AG09319 (cell line): ENCODE measurements around the gene CDS1.

Source experiments
- DNase-seq: peaks from one replicate; pipeline ENCODE4 v3.0.0-alpha.2; 2010; ENCODE audit warnings: low read depth; ENCODE audit errors: extremely low read depth
- TF ChIP-seq, protein P1 (sequence below): IDR thresholded peaks from 2 replicates; pipeline ENCODE4 v1.5.1; 2011; ENCODE audit warnings: low read depth, mild to moderate bottlenecking, inconsistent platforms, low read length, moderate library complexity

CDS1 gene

DNA sequence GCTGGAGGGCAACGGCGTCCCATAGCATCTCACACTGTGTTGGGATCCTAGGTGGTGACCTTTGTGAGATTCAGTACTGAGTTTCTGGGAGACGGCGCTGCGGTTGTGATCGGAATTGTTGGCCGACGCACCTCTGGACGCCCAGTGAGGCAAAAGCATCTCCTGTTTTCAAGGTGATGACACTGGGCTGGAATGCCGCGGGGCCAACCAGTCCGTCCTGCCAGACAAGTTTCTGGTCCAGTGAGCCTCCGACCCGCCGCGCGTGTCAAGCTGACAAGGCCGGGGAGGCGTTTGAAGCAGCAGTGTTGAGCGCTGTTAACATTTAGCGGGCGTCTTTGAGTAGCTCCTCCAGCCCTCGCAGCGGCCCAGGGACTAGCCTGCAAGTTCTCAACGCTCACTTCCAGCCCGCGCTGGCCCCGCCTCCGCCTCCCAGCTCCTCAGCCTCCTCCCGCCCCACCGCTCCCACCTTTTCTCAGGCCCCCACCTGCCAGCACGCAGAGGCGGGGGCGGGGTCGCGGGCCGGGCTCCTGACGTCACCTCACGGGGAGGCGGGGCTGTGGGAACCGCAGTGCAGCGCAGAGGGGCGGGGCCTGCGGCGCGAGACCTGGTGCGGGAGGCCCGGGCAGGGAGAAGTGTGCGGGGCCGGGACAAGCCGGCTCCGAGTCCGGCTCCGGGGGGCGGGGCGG is 482 bp upstream of the CDS1 start:
- no peak for DNase-seq
- TF ChIP-seq, protein P1, sequence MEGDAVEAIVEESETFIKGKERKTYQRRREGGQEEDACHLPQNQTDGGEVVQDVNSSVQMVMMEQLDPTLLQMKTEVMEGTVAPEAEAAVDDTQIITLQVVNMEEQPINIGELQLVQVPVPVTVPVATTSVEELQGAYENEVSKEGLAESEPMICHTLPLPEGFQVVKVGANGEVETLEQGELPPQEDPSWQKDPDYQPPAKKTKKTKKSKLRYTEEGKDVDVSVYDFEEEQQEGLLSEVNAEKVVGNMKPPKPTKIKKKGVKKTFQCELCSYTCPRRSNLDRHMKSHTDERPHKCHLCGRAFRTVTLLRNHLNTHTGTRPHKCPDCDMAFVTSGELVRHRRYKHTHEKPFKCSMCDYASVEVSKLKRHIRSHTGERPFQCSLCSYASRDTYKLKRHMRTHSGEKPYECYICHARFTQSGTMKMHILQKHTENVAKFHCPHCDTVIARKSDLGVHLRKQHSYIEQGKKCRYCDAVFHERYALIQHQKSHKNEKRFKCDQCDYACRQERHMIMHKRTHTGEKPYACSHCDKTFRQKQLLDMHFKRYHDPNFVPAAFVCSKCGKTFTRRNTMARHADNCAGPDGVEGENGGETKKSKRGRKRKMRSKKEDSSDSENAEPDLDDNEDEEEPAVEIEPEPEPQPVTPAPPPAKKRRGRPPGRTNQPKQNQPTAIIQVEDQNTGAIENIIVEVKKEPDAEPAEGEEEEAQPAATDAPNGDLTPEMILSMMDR: no peak

DNA sequence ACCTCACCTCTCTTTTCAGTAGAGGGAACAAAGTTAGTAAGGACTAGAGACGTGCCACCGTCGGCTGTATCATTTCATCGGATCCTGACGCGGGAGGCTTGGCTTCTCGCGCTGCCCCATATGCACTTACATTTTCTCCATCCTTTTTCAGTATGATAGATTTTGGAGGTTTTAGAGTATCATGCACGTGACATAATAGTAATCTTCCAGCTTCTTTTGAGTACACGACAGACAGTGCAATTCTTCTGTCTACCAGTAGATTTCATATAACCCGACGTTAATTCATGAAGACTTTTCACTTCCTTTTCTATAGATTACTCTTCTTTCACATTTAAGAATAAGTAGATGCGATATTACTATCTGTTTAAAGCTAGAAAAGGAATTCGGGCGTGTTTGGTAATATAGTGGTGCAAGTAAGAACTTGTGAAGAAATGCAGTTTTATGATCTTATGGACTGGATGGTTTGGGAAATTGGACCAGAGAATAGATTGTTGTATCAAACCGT is 1.0 kb downstream of the CDS1 start:
- DNase-seq: no peak
- TF ChIP-seq, protein P1: no peak

DNA sequence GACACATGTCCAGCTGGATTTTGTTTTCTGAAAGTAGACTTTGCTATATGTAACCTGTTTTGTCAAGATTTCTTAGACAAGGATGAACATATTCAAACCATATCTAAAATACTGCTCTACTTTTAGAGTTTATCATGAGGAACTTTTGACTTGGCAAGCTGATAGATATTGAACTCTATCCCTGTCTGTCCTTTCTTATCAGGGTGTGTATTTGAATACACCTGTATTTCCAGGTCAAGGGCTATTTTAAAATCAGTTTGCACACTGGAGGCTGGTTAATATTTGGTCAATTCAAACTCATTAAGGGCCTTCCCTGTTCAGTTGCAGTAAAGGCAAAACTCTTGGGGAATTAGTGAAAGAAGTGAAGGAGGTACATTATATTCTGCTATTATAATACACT is 2.3 kb downstream of the CDS1 start:
- TF ChIP-seq, protein P1: no peak

DNA sequence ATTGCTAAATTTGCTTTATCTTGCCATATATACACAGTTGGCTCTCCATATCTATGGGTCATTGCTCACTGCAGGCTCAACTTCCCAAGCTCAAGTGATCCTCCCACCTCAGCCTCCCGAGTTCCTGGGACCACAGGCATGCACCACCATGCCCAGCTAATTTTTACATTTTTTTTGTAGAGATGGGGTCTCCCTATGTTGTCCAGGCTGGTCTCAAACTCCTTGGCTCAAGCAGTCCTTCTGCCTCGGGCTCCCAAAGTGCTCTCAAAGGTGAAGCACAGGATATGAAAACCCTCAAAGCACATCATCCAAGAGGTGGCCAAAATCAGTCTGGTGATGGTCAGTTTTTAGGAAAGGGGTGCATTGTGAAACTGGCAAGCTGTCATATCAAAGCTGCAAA is 11.8 kb downstream of the CDS1 start:
- DNase-seq: no peak
- TF ChIP-seq, protein P1: no peak

More for the DNA sequence above, 2.3 kb downstream of the CDS1 start:
- no peak for DNase-seq

DNA sequence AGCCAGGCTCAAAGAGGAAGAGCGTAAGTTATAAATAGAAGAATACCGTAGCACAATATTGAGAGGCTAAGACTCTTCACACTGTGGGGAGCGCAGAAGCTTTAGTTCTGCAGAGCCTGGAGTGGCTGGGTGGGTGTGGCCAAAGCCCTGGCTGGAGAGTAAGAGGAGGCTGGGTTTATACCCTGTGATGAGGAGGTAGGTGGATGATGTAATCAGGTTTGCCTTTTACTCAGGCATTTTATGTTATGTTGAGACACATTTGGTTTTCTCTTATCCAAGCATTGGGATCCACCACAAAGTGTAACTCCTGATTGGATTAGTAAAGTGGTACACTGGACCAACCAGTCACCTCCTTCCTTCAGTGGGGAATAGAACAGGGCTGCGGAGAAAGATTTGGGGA is 13.9 kb downstream of the CDS1 start:
- TF ChIP-seq, protein P1: no peak
- no peak for DNase-seq

DNA sequence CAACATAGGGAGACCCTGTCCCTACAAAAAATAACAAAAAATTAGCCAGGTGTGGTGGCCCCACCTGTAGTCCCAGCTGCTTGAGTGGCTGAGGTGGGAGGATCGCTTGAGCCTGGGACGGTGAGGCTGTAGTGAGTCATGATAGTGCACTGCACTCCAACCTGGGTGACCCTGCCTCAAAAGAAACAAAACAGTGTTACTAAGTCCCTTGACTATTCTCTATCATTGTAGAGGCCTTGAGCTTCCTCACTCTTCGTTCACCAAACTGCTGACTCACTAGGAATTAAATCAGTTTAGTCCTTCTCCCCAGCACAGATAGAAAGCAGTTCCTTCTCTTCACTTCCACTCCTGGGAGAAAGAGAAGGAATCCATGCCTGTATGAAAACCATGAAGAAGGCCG is 14.5 kb downstream of the CDS1 start:
- no peak for DNase-seq
- TF ChIP-seq, protein P1: no peak

DNA sequence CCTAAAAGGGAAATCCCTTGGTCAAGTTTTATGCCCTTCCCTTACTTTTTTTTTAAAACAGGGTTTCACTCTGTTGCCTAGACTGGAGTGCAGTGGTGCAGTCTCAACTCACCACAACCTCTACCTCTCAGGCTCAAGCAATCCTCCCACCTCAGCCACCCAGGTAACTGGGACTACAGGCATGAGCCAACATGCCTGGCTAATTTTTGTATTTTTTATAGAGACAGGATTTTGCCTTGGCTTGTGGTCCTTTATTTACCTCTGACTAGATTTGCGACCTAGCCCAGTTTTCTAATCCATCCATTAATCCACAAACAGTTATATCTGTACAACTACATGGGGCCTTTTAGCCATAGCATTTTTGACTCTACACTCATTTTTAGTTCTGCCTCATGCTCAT is 23.7 kb downstream of the CDS1 start:
- no peak for DNase-seq
- TF ChIP-seq, protein P1: no peak
